Activated naive CD4-positive, alpha-beta T cell (primary cell): Measurements from ENCODE around the gene RMI2.
"Not testable (repeated sequence)": the region's sequence is repeated elsewhere in the genome, so short reads cannot be mapped to it uniquely, and the experiment has no call there.

Experiments
- DNase-seq, 4 experiments: peaks; one replicate each; lab custom pipeline; 2025; lab: John Stamatoyannopoulos, UW

The RMI2 gene

GRCh38 chr16:11345040-11345862 lies at the start of gene RMI2:
Gene RMI2 (plus strand): TSS chr16:11345459. CDS start chr16:11345472, 13 bp downstream.
- DNase-seq = peak; percentile 86 to 92 (median 90)

- DNase-seq = no peak
Measured at GRCh38 chr16:11295672-11296071, 49.6 kb upstream of the RMI2 start.

GRCh38 chr16:11296351-11296705 lies 48.9 kb upstream of the RMI2 start:
- no peak for DNase-seq

GRCh38 chr16:11296706-11297491 lies 48.4 kb upstream of the RMI2 start:
- DNase-seq = no peak

- DNase-seq = peak in 2 of 4 experiments; percentile 38 to 61
Measured at GRCh38 chr16:11297492-11298142, 47.6 kb upstream of the RMI2 start.

GRCh38 chr16:11298143-11298900 lies 46.9 kb upstream of the RMI2 start:
- DNase-seq = no peak

GRCh38 chr16:11298950-11299547 lies 46.2 kb upstream of the RMI2 start:
- DNase-seq = not testable (repeated sequence)

- DNase-seq = no peak
Measured at GRCh38 chr16:11299865-11300559, 45.2 kb upstream of the RMI2 start.

GRCh38 chr16:11300560-11300892 lies 44.7 kb upstream of the RMI2 start:
- DNase-seq = no peak

GRCh38 chr16:11301645-11302501 lies 43.4 kb upstream of the RMI2 start:
- DNase-seq = no peak

GRCh38 chr16:11302977-11303376 lies 42.3 kb upstream of the RMI2 start:
- no peak for DNase-seq

GRCh38 chr16:11303405-11304138 lies 41.7 kb upstream of the RMI2 start:
- no peak for DNase-seq

GRCh38 chr16:11306381-11306780 lies 38.9 kb upstream of the RMI2 start:
- no peak for DNase-seq

- no peak for DNase-seq
Measured at GRCh38 chr16:11306997-11307638, 38.1 kb upstream of the RMI2 start.

- DNase-seq = no peak
Measured at GRCh38 chr16:11307639-11308492, 37.4 kb upstream of the RMI2 start.

GRCh38 chr16:11308493-11309283 lies 36.6 kb upstream of the RMI2 start:
- DNase-seq = no peak
